GM12891 (cell line): ENCODE results near the gene S100A16.

Experiments
- POLR2A ChIP-seq: IDR thresholded peaks from 2 replicates; pipeline ENCODE4 v1.6.1; 2011; ENCODE audit warnings: low read depth, low read length, control low read depth
- POLR2AphosphoS5 ChIP-seq: IDR thresholded peaks from 2 replicates; pipeline ENCODE4 v1.6.1; 2011; ENCODE audit warnings: low read depth, low read length, control low read depth
- POU2F2 ChIP-seq: IDR thresholded peaks from 2 replicates; pipeline ENCODE4 v1.6.1; 2011; ENCODE audit warnings: low read depth, mild to moderate bottlenecking, control low read depth, low read length, moderate library complexity
- SPI1 ChIP-seq: IDR thresholded peaks from 2 replicates; pipeline ENCODE4 v1.6.1; 2011; ENCODE audit warnings: low read depth, low read length, control low read depth
- TAF1 ChIP-seq: IDR thresholded peaks from 2 replicates; pipeline ENCODE4 v1.6.1; 2011; ENCODE audit warnings: low read depth, low read length, control low read depth

- TF ChIP-seq POLR2AphosphoS5, result no peak
- no peak for TF ChIP-seq SPI1
- TF ChIP-seq POLR2A, result peak; percentile 72
- no peak for TF ChIP-seq TAF1
- TF ChIP-seq POU2F2, result no peak
These were observed 33.9 kb upstream of the S100A16 start for GRCh38 chr1:153646672-153647345.
